ENCODE results near the gene MAGEA9B.
"Not testable (repeated sequence)": the region's sequence is repeated elsewhere in the genome, so short reads cannot be mapped to it uniquely, and the experiment has no call there.

The MAGEA9B gene

DNA sequence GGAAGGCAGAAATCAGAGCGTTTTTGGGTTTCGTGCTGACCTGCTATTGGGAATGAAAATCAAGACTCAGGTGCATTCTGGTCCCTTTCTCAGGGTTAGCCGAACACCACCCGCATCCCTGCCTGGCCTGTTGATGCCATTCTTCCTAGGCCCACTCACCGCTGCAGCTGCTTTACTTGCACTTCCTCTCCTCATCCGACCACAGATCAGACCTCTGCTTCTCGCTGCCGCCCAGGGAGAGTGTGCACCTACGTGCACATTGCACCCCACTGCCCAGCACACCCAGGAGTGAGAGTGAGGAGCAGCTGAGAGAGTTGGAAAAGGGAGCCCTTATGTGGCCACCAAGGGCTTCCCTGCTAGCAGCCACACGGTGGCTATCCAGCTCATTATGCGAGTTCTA, 49.8 kb downstream of the MAGEA9B start:
- not testable (repeated sequence) for H3K4me3 ChIP-seq (ENCODE audit: low read depth, low read length)

DNA sequence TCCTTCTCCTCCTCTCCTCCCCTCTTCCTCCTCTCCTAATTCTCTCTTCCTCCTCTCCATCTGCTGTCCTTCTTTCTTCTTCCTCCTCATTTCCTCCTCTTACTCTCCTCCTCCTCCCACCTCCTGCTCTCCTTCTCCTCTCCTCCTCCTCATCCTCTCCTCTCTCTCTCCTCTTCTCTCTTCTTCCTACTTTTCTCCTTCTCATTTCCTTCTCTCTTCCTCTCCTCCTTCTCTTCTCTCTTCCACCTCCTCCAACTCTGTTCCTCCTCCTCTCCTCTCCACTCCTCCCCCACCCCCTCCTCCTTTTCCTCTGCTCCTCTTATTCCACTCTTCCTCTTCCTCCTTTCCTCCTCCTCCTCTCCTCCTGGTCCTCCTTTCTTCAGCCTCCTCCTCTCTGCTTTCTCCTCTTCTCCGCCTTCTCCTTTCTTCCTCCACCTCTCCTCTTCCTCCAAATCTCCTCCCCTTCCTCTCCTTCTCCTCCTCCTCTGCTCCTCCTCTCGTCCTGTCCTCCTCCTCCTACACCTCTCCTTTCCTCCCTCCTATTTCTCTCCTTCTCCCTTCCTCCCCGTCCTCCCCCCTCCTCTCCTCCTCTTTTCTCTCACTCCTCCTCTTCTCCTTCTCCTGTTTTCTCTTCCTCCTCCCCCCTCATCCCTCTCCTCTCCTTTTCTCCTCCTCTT, 52.2 kb downstream of the MAGEA9B start:
- not testable (repeated sequence) for H3K4me3 ChIP-seq (ENCODE audit: low read depth, low read length)

DNA sequence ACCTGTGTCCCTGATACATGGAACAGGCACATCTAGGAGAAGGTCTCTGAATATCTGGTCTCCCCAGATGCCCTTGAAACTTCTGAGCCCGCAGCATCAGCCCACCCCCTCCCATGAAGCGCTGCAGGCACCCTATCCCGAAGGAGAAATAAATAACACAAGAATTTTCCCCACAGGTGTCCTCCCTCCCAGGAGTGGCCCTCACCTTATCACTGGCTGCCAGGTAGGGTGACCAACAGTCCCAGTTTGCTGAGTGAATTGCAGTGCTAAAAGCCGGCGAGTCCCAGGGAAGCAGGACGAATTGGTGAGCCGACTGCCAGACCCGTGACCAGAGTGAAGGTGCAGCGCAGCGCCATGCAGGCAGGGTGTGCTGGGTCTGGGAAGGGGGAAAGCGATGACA, 53.3 kb downstream of the MAGEA9B start:
- H3K4me3 ChIP-seq (ENCODE audit: low read depth, low read length), result not testable (repeated sequence)

DNA sequence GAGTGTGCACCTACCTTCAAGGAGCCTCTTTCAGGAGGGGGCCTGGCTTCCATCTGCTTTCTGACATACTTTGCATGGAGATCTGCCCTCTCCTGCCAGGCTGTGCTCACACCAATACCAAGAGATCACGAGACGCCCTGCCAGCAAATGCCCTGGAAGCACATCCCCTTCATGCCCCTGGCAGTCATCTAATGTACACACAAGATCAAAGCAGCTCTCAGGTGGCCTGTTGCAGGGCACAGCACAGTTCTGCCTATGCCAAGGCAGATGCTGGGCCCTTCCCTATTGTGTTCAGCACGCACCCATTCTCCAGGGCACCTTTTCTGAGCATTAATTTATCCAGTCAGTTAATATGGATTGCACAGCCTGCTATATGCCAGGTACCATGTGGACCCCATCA, 54.4 kb downstream of the MAGEA9B start:
- H3K4me3 ChIP-seq (ENCODE audit: low read depth, low read length), result not testable (repeated sequence)
